ENCODE results near the gene CUTA.

- no peak for TF ChIP-seq EZH2 (IDR thresholded peaks at IDR 0.05; ENCODE audit: insufficient read depth, poor library complexity, severe bottlenecking)
- no peak for TF ChIP-seq EZH2phosphoT487 (IDR thresholded peaks at IDR 0.05; ENCODE audit: insufficient read depth, low read depth)
These were observed 8.9 kb upstream of the CUTA start for GRCh38 chr6:33426590-33427511.

All from GM23248 (cell line).